Liver (tissue), 3 donors: ENCODE data around the gene DPP6.

Source experiments
- CTCF ChIP-seq: fragments of 150-350 bp; IDR thresholded peaks from 2 replicates; pipeline ENCODE4 v1.5.1; 2017; ENCODE audit warnings: improper control_type of control experiment, low read depth, low read length; ENCODE audit not compliant: missing input control
- MAX ChIP-seq: IDR thresholded peaks from 2 replicates; pipeline ENCODE4 v1.6.1; 2016; ENCODE audit warnings: antibody characterized with exemption
- SP1 ChIP-seq: IDR thresholded peaks from 2 replicates; pipeline ENCODE4 v1.6.1; 2018; ENCODE audit warnings: antibody characterized with exemption, mild to moderate bottlenecking
- donor health status: healthy.
- donor health status: healthy.

- no peak for TF ChIP-seq SP1
- TF ChIP-seq CTCF = no peak
- no peak for TF ChIP-seq MAX
Observed at GRCh38 chr7:154489897-154490296, 437.7 kb downstream of the DPP6 start.
